ENCODE data around the gene ATP5F1C.

ATP5F1C gene

GRCh38 chr10:7853226-7853842 is 65.4 kb downstream of the ATP5F1C start:
- no peak for DNase-seq (ENCODE audit: low read depth)

GRCh38 chr10:7853890-7854289 is 65.9 kb downstream of the ATP5F1C start:
- DNase-seq (ENCODE audit: low read depth) = no peak

GRCh38 chr10:7855205-7855604 is 67.2 kb downstream of the ATP5F1C start:
- no peak for DNase-seq (ENCODE audit: low read depth)

- DNase-seq (ENCODE audit: low read depth) = no peak
These were observed 68.7 kb downstream of the ATP5F1C start for GRCh38 chr10:7856678-7857077.

GRCh38 chr10:7857262-7857661 is 69.3 kb downstream of the ATP5F1C start:
- DNase-seq (ENCODE audit: low read depth) = no peak
